IMR-90 (cell line): ENCODE measurements around the gene KAT2B. TPM values are rescaled to one million over a fixed set of nuclear protein-coding genes. Genes with fewer than 3 reads are reported as not detected.

ENCODE experiments used
- ATAC-seq: fragments of 200-7000 bp; cut with Tn5 transposase; 2 replicates; pipeline ENCODE4 v1.9.1; 2020; ENCODE audit warnings: low read depth, mild to moderate bottlenecking, moderate library complexity
- BruUV-seq: library from RNA; stranded (reverse); fragments of 400-500 nt; replicated peaks from 2 replicates; lab custom pipeline; 2021; lab: Mats Ljungman, UMichigan
- CTCF ChIA-PET: fragments of 300-600 bp; formaldehyde crosslinking; extraction: SDS; loops from one replicate; lab custom pipeline; 2021; ENCODE audit warnings: antibody characterized with exemption; lab: Yijun Ruan, JAX
- POLR2A ChIA-PET: fragments of 300-600 bp; sonication (Branson Sonifier 250); formaldehyde crosslinking; loops from one replicate; lab custom pipeline; 2022; ENCODE audit warnings: antibody characterized with exemption; ENCODE audit not compliant: unreplicated experiment; lab: Charles Lee
- DNase-seq: peaks from one replicate; pipeline ENCODE4 v3.0.0; 2013
- H2AFZ ChIP-seq: replicated peaks from 2 replicates; pipeline ENCODE3; 2013; ENCODE audit warnings: low read length, mild to moderate bottlenecking; ENCODE audit not compliant: poor library complexity
- H2AK5ac ChIP-seq: 2 replicates; pipeline ENCODE4 v1.6.1; 2013; ENCODE audit warnings: low read depth, low read length, inconsistent platforms
- H2AK9ac ChIP-seq: replicated peaks from 2 replicates; pipeline ENCODE3; 2013; ENCODE audit warnings: mild to moderate bottlenecking, low read depth, low read length, moderate library complexity; ENCODE audit not compliant: poor library complexity
- H2BK120ac ChIP-seq: 2 replicates; pipeline ENCODE4 v1.6.1; 2013; ENCODE audit warnings: low read depth, low read length, inconsistent platforms
- H2BK15ac ChIP-seq: 3 replicates; pipeline ENCODE4 v1.6.1; 2013; ENCODE audit warnings: low read depth, low read length, inconsistent platforms
- H2BK20ac ChIP-seq: 2 replicates; pipeline ENCODE4 v1.6.1; 2013; ENCODE audit warnings: low read depth, mild to moderate bottlenecking, inconsistent platforms, low read length, moderate library complexity
- H2BK5ac ChIP-seq: 2 replicates; pipeline ENCODE4 v1.6.1; 2013; ENCODE audit warnings: mild to moderate bottlenecking, low read depth, low read length, inconsistent platforms; ENCODE audit not compliant: poor library complexity, severe bottlenecking
- H3K14ac ChIP-seq: replicated peaks from 2 replicates; pipeline ENCODE4 v1.6.1; 2013; ENCODE audit warnings: low read depth, low read length, inconsistent platforms
- H3K18ac ChIP-seq: 2 replicates; pipeline ENCODE4 v1.6.1; 2013; ENCODE audit warnings: low read depth, low read length, control low read depth
- H3K23ac ChIP-seq: 2 replicates; pipeline ENCODE4 v1.6.1; 2013; ENCODE audit warnings: low read depth, low read length, inconsistent platforms
- H3K27ac ChIP-seq: 2 replicates; pipeline ENCODE4 v1.5.1; 2013; ENCODE audit warnings: mild to moderate bottlenecking, control low read depth, low read length; ENCODE audit not compliant: insufficient read depth
- H3K27me3 ChIP-seq: 2 replicates; pipeline ENCODE4 v1.6.1; 2013; ENCODE audit warnings: low read length; ENCODE audit not compliant: control insufficient read depth, insufficient read depth
- H3K36me3 ChIP-seq: 2 replicates; pipeline ENCODE4 v1.6.1; 2013; ENCODE audit warnings: low read length, mixed read lengths; ENCODE audit not compliant: control insufficient read depth, insufficient read depth
- H3K4ac ChIP-seq: 2 replicates; pipeline ENCODE4 v1.6.1; 2013; ENCODE audit warnings: low read depth, low read length, inconsistent platforms
- H3K4me1 ChIP-seq: 2 replicates; pipeline ENCODE4 v1.6.1; 2013; ENCODE audit warnings: low read length, mixed read lengths; ENCODE audit not compliant: control insufficient read depth, insufficient read depth
- H3K4me2 ChIP-seq: 2 replicates; pipeline ENCODE4 v1.6.1; 2013; ENCODE audit warnings: low read depth, mild to moderate bottlenecking, control low read depth, low read length, moderate library complexity
- H3K4me3 ChIP-seq: 2 replicates; pipeline ENCODE4 v1.5.1; 2013; ENCODE audit warnings: low read depth, mild to moderate bottlenecking, control low read depth, low read length, moderate library complexity; ENCODE audit not compliant: insufficient read depth
- H3K56ac ChIP-seq: 2 replicates; pipeline ENCODE4 v1.6.1; 2013; ENCODE audit warnings: low read length, inconsistent platforms; ENCODE audit not compliant: insufficient read depth; ENCODE audit errors: extremely low read depth
- H3K79me1 ChIP-seq, 2 experiments: 2 replicates each; pipeline ENCODE4 v1.6.1; 2013; ENCODE audit warnings: low read length in 2 of 2, inconsistent platforms in 1 of 2, low read depth in 1 of 2
- H3K9ac ChIP-seq: 2 replicates; pipeline ENCODE4 v1.6.1; 2013; ENCODE audit warnings: low read depth, low read length, control low read depth
- H3K9me1 ChIP-seq: 2 replicates; pipeline ENCODE4 v1.6.1; 2013; ENCODE audit warnings: low read length, inconsistent platforms; ENCODE audit not compliant: insufficient read depth
- H3K9me3 ChIP-seq: 2 replicates; pipeline ENCODE4 v1.6.1; 2013; ENCODE audit warnings: low read length; ENCODE audit not compliant: control insufficient read depth, insufficient read depth
- H4K20me1 ChIP-seq: 2 replicates; pipeline ENCODE4 v1.6.1; 2013; ENCODE audit warnings: low read length, inconsistent platforms; ENCODE audit not compliant: insufficient read depth
- H4K5ac ChIP-seq: 2 replicates; pipeline ENCODE4 v1.6.1; 2013; ENCODE audit warnings: mild to moderate bottlenecking, low read depth, low read length, control low read depth
- H4K8ac ChIP-seq, 2 experiments: 2 replicates each; pipeline ENCODE4 v1.6.1; 2013; ENCODE audit warnings: low read depth in 2 of 2, low read length in 2 of 2, control low read depth in 1 of 2, inconsistent platforms in 1 of 2
- H4K91ac ChIP-seq: 2 replicates; pipeline ENCODE4 v1.6.1; 2013; ENCODE audit warnings: low read depth, low read length, inconsistent platforms; ENCODE audit not compliant: insufficient read depth
- BHLHE40 ChIP-seq: fragments of 150-350 bp; IDR thresholded peaks from 2 replicates; pipeline ENCODE4 v1.6.1; 2016; ENCODE audit warnings: mild to moderate bottlenecking, low read depth, low read length
- CEBPB ChIP-seq: IDR thresholded peaks from 2 replicates; pipeline ENCODE4 v1.6.1; 2012; ENCODE audit warnings: low read depth, low read length, improper control_type of control experiment
- CHD1 ChIP-seq: IDR thresholded peaks from 2 replicates; pipeline ENCODE4 v1.6.1; 2012; ENCODE audit warnings: low read depth, low read length, improper control_type of control experiment
- FOS ChIP-seq: fragments of 150-350 bp; IDR thresholded peaks from 2 replicates; pipeline ENCODE4 v1.6.1; 2016; ENCODE audit warnings: low read depth, low read length
- MAFK ChIP-seq: IDR thresholded peaks from 2 replicates; pipeline ENCODE4 v1.6.1; 2012; ENCODE audit warnings: low read depth, low read length, improper control_type of control experiment
- MAZ ChIP-seq: IDR thresholded peaks from 2 replicates; pipeline ENCODE4 v1.6.1; 2012; ENCODE audit warnings: low read depth, mild to moderate bottlenecking, low read length, improper control_type of control experiment, moderate library complexity, borderline replicate concordance
- MXI1 ChIP-seq: IDR thresholded peaks from 2 replicates; pipeline ENCODE4 v1.6.1; 2012; ENCODE audit warnings: low read depth, mild to moderate bottlenecking, low read length, moderate library complexity, borderline replicate concordance
- NFE2L2 ChIP-seq: fragments of 150-350 bp; IDR thresholded peaks from 2 replicates; pipeline ENCODE4 v1.6.1; 2016; ENCODE audit warnings: low read depth, mild to moderate bottlenecking, low read length
- POLR2A ChIP-seq: IDR thresholded peaks from 2 replicates; pipeline ENCODE4 v1.6.1; 2012; ENCODE audit warnings: mild to moderate bottlenecking, low read depth, low read length
- RAD21 ChIP-seq: IDR thresholded peaks from 2 replicates; pipeline ENCODE4 v1.6.1; 2012; ENCODE audit warnings: low read length, improper control_type of control experiment
- RCOR1 ChIP-seq: IDR thresholded peaks from 2 replicates; pipeline ENCODE4 v1.6.1; 2012; ENCODE audit warnings: mild to moderate bottlenecking, low read length, improper control_type of control experiment; ENCODE audit not compliant: insufficient replicate concordance
- RFX5 ChIP-seq: IDR thresholded peaks from 2 replicates; pipeline ENCODE4 v1.8.0; 2012; ENCODE audit warnings: low read depth, mild to moderate bottlenecking, low read length, moderate library complexity
- SMC3 ChIP-seq: fragments of 150-350 bp; IDR thresholded peaks from 2 replicates; pipeline ENCODE4 v1.6.1; 2016; ENCODE audit warnings: low read depth, mild to moderate bottlenecking, antibody characterized with exemption, low read length, moderate library complexity
- WGBS, 2 experiments: methylation state at CpG; one replicate each; pipeline versions ENCODE4 v1.1.5 to v1.1.7; 2013; ENCODE audit warnings: missing lambda C conversion rate in 2 of 2; ENCODE audit not compliant: insufficient read length in 1 of 2; ENCODE audit errors: extremely low coverage in 2 of 2; 5-methylcytosine and 5-hydroxymethylcytosine counted together
- dilution Hi-C: fragments of 300-500 bp; cut with HindIII; formaldehyde crosslinking; loops from one replicate; pipeline ENCODE4 v1.14.3; 2018; ENCODE audit warnings: low sequenced_read_pairs; ENCODE audit not compliant: unreplicated experiment
- in situ Hi-C: fragments of 300-500 bp; cut with MboI; formaldehyde crosslinking; loops from 3 replicates; pipeline ENCODE4 v1.14.3; 2019; ENCODE audit warnings: low sequenced_read_pairs, inconsistent platforms, mixed read lengths
- intact Hi-C: fragments of 100-400 bp; cut with micrococcal nuclease; formaldehyde crosslinking; loops from 2 replicates; pipeline ENCODE4 v1.10.0; 2022
- polyA plus RNA-seq, 3 experiments: library from polyadenylated mRNA; depleted of rRNA; stranded (reverse); fragments of >200 nt; gene quantifications; 2 replicates each; pipeline ENCODE4 v1.2.3, GENCODE V29; 2012; ENCODE audit warnings: low replicate concordance in 1 of 3
- total RNA-seq: library from RNA; depleted of rRNA; stranded (reverse); fragments of >200 nt; gene quantifications from 2 replicates; pipeline ENCODE4 v1.2.3, GENCODE V29; 2012
- TF ChIP-seq, protein P1 (sequence below): conservative IDR thresholded peaks from 2 replicates; pipeline ENCODE4 v1.5.1; 2012; ENCODE audit warnings: mild to moderate bottlenecking, low read depth, low read length, improper control_type of control experiment
- TF ChIP-seq, protein P2 (sequence below): fragments of 150-350 bp; IDR thresholded peaks from 2 replicates; pipeline ENCODE4 v1.6.1; 2017; ENCODE audit warnings: mild to moderate bottlenecking, antibody characterized with exemption, low read length, low read depth
- TF ChIP-seq, protein P3 (sequence below): fragments of 150-350 bp; IDR thresholded peaks from 2 replicates; pipeline ENCODE4 v1.6.1; 2016; ENCODE audit warnings: low read depth, mild to moderate bottlenecking, low read length, moderate library complexity, borderline replicate concordance

KAT2B gene
- total and polyA plus RNA-seq, 2 of the 4 experiments (the other 2 are of a cell fraction), result 2.0 to 2.2 TPM

DNA sequence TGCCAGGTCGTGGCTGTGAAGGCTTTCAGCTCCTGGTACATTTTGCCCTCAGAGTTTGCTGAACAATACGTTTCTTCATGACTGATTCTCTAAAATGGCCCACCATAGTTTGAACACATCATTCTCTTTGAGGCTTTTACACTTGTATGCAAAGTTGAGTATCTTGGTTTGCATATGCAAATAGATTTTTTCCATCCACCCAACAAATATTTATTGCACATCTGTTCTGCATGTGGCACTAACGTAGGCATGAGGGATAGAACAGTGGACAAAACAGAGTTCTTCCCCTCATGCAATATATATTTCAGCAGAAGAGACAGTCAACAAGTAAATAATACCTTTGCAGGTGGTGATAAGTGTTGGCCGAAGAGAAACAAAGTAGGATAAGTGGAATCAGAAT, 55.2 kb downstream of the KAT2B start:
- dilution Hi-C loops, result no loop called here

More for the DNA sequence above, 55.2 kb downstream of the KAT2B start:
- Histone ChIP-seq H3K9ac (no peak overlapping the region), H3K79me1 (no peaks in the 10 kb centered on the region), H3K4me3 (no peak overlapping the region), H2BK15ac (no peak overlapping the region), H2AFZ (no peak overlapping the region), H3K9me1 (no peaks in the 10 kb centered on the region; the same call in 1 of the 2 replicates), H4K8ac (no peak overlapping the region), H3K18ac (no peak overlapping the region), H3K9me3 (no peaks in the 10 kb centered on the region), H3K27ac (no peak overlapping the region), H3K56ac (no peak overlapping the region), H3K23ac (no peak overlapping the region), H2BK120ac (no peak overlapping the region), H3K4me1 (peaks cover 2% of the 10 kb centered on the region; the same call in 1 of the 2 replicates), H2BK20ac (no peak overlapping the region), H2AK5ac (no peak overlapping the region), H4K5ac (no peak overlapping the region), H3K4ac (no peak overlapping the region), H2AK9ac (no peak overlapping the region), H4K20me1 (no peaks in the 10 kb centered on the region), H3K27me3 (no peaks in the 10 kb centered on the region), H3K4me2 (no peak overlapping the region), H3K14ac (no peak overlapping the region), H4K91ac (no peak overlapping the region), H3K36me3 (no peaks in the 10 kb centered on the region), H2BK5ac (no peak overlapping the region)
- ChIA-PET POLR2A (no interaction called here), CTCF (interaction anchor here (1.4 kb wide), 1 partner anchor 11 kb away, joined by 4 read pairs; no protein-coding TSS in a partner anchor)
- ATAC-seq, result no peak
- 100% methylated on average over 1 of the region's 4 CpGs; no CpG with 5 or more reads in 1 of the 2 experiments for WGBS, 2 experiments
- intact Hi-C loops (no loop called here), in situ Hi-C loops (no loop called here)
- TF ChIP-seq, protein P1, sequence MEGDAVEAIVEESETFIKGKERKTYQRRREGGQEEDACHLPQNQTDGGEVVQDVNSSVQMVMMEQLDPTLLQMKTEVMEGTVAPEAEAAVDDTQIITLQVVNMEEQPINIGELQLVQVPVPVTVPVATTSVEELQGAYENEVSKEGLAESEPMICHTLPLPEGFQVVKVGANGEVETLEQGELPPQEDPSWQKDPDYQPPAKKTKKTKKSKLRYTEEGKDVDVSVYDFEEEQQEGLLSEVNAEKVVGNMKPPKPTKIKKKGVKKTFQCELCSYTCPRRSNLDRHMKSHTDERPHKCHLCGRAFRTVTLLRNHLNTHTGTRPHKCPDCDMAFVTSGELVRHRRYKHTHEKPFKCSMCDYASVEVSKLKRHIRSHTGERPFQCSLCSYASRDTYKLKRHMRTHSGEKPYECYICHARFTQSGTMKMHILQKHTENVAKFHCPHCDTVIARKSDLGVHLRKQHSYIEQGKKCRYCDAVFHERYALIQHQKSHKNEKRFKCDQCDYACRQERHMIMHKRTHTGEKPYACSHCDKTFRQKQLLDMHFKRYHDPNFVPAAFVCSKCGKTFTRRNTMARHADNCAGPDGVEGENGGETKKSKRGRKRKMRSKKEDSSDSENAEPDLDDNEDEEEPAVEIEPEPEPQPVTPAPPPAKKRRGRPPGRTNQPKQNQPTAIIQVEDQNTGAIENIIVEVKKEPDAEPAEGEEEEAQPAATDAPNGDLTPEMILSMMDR, result no peak
- no peak for TF ChIP-seq MAZ
- TF ChIP-seq SMC3, result no peak
- TF ChIP-seq RFX5, result no peak
- TF ChIP-seq BHLHE40, result no peak
- TF ChIP-seq NFE2L2, result no peak
- no peak for TF ChIP-seq POLR2A
- TF ChIP-seq CEBPB, result no peak
- TF ChIP-seq, protein P2, sequence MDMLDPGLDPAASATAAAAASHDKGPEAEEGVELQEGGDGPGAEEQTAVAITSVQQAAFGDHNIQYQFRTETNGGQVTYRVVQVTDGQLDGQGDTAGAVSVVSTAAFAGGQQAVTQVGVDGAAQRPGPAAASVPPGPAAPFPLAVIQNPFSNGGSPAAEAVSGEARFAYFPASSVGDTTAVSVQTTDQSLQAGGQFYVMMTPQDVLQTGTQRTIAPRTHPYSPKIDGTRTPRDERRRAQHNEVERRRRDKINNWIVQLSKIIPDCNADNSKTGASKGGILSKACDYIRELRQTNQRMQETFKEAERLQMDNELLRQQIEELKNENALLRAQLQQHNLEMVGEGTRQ, result no peak
- no peak for TF ChIP-seq FOS
- TF ChIP-seq RAD21, result no peak
- TF ChIP-seq MXI1, result no peak
- TF ChIP-seq CHD1, result no peak
- no peak for TF ChIP-seq MAFK
- no peak for TF ChIP-seq RCOR1
- TF ChIP-seq, protein P3, sequence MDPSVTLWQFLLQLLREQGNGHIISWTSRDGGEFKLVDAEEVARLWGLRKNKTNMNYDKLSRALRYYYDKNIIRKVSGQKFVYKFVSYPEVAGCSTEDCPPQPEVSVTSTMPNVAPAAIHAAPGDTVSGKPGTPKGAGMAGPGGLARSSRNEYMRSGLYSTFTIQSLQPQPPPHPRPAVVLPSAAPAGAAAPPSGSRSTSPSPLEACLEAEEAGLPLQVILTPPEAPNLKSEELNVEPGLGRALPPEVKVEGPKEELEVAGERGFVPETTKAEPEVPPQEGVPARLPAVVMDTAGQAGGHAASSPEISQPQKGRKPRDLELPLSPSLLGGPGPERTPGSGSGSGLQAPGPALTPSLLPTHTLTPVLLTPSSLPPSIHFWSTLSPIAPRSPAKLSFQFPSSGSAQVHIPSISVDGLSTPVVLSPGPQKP, result no peak
- no peak for DNase-seq
- no TSS peak for BruUV-seq
